ENCODE results near the gene NOS1AP.

GRCh38 chr1:162118063-162118462 is 48.6 kb downstream of the NOS1AP start:
- no peak for TF ChIP-seq CTCF (IDR thresholded peaks at IDR 0.05 in 2 of 3, conservative IDR thresholded peaks at IDR 0.05 in 1 of 3; ENCODE audit: borderline replicate concordance in 1 of 3, insufficient read depth in 1 of 3, low read depth in 2 of 3, low read length in 2 of 3)
- TF ChIP-seq POLR2AphosphoS5 (IDR thresholded peaks at IDR 0.05; ENCODE audit: low read depth, low read length), result no peak
- TF ChIP-seq CEBPB (IDR thresholded peaks at IDR 0.05; ENCODE audit: low read depth), result no peak
- no peak for TF ChIP-seq ATF3 (IDR thresholded peaks at IDR 0.05)
- TF ChIP-seq CBX3 (IDR thresholded peaks at IDR 0.05; ENCODE audit: low read depth), result no peak
- TF ChIP-seq TCF7L2 (IDR thresholded peaks at IDR 0.05; ENCODE audit: borderline replicate concordance, extremely low read depth, insufficient read depth, insufficient read length), result no peak
- no peak for TF ChIP-seq POLR2A (IDR thresholded peaks at IDR 0.05; ENCODE audit: borderline replicate concordance, extremely low read depth, insufficient read depth, insufficient read length)
- TF ChIP-seq JUND (IDR thresholded peaks at IDR 0.05), result no peak
- TF ChIP-seq RAD21 (IDR thresholded peaks at IDR 0.05; ENCODE audit: low read depth), result no peak
- no peak for TF ChIP-seq MAX (IDR thresholded peaks at IDR 0.05)
- TF ChIP-seq ZFX (IDR thresholded peaks at IDR 0.05), result no peak
- TF ChIP-seq SP1 (IDR thresholded peaks at IDR 0.05; ENCODE audit: low read depth), result no peak
- TF ChIP-seq ZNF274 (IDR thresholded peaks at IDR 0.05; ENCODE audit: low read depth, low read length), result no peak
- no peak for TF ChIP-seq EZH2phosphoT487 (IDR thresholded peaks at IDR 0.05; ENCODE audit: borderline replicate concordance)
